Keratinocyte (primary cell): ENCODE measurements around the gene CLSTN2. TPM values are rescaled to one million over a fixed set of nuclear protein-coding genes. Genes with fewer than 3 reads are reported as not detected.

ENCODE experiments used
- DNase-seq: peaks from one replicate; pipeline ENCODE4 v3.0.0-alpha.2; 2011; ENCODE audit warnings: low read depth, missing footprints, low spot score
- FAIRE-seq: peaks from 2 replicates; lab custom pipeline; 2011; peaks lifted over from hg19 to GRCh38; lab: Jason Lieb, UNC
- H2AFZ ChIP-seq: 2 replicates; pipeline ENCODE4 v1.6.0; 2012; ENCODE audit warnings: low read length, control low read depth, inconsistent platforms; ENCODE audit not compliant: control insufficient read depth
- H3K27ac ChIP-seq: 2 replicates; pipeline ENCODE4 v1.5.1; 2011; ENCODE audit warnings: low read length; ENCODE audit not compliant: control insufficient read depth, insufficient read depth
- H3K27me3 ChIP-seq: 3 replicates; pipeline ENCODE4 v1.6.0; 2011; ENCODE audit warnings: low read length; ENCODE audit not compliant: control insufficient read depth, insufficient read depth; ENCODE audit errors: extremely low read depth
- H3K36me3 ChIP-seq, 2 experiments: 2 replicates in 1 of 2; 3 replicates in 1 of 2; pipeline ENCODE4 v1.5.1; 2011; ENCODE audit warnings: low read length in 2 of 2, mild to moderate bottlenecking in 1 of 2; ENCODE audit not compliant: control insufficient read depth in 2 of 2, insufficient read depth in 2 of 2; ENCODE audit errors: extremely low read depth in 1 of 2
- H3K4me1 ChIP-seq: 3 replicates; pipeline ENCODE4 v1.5.1; 2011; ENCODE audit warnings: low read length; ENCODE audit not compliant: control insufficient read depth, insufficient read depth; ENCODE audit errors: extremely low read depth
- H3K4me2 ChIP-seq: 3 replicates; pipeline ENCODE4 v1.6.0; 2011; ENCODE audit warnings: low read depth, low read length; ENCODE audit not compliant: control insufficient read depth, insufficient read depth; ENCODE audit errors: extremely low read depth
- H3K4me3 ChIP-seq, 3 experiments: fragments of 200-600 bp in 1 of 3; sonication (generic) in 1 of 3; 2 replicates in 2 of 3; 3 replicates in 1 of 3; pipeline ENCODE4 v1.5.1; 2011 to 2016; ENCODE audit warnings: low read length in 3 of 3, mild to moderate bottlenecking in 3 of 3, control low read depth in 2 of 3, inconsistent platforms in 1 of 3, low read depth in 1 of 3, mixed read lengths in 1 of 3, mixed run types in 1 of 3, moderate library complexity in 1 of 3; ENCODE audit not compliant: control insufficient read depth in 2 of 3, insufficient read depth in 2 of 3; ENCODE audit errors: extremely low read depth in 1 of 3
- H3K79me2 ChIP-seq: 2 replicates; pipeline ENCODE4 v1.6.0; 2012; ENCODE audit warnings: low read length; ENCODE audit not compliant: control insufficient read depth, insufficient read depth
- H3K9ac ChIP-seq: 3 replicates; pipeline ENCODE4 v1.6.0; 2011; ENCODE audit warnings: low read length; ENCODE audit not compliant: control insufficient read depth, insufficient read depth; ENCODE audit errors: extremely low read depth
- H3K9me1 ChIP-seq: 3 replicates; pipeline ENCODE4 v1.6.0; 2011; ENCODE audit warnings: low read length; ENCODE audit not compliant: control insufficient read depth, insufficient read depth; ENCODE audit errors: extremely low read depth
- H3K9me3 ChIP-seq: 2 replicates; pipeline ENCODE4 v1.5.1; 2012; ENCODE audit warnings: low read depth, low read length; ENCODE audit not compliant: control insufficient read depth
- H4K20me1 ChIP-seq: 3 replicates; pipeline ENCODE4 v1.6.0; 2011; ENCODE audit warnings: low read length; ENCODE audit not compliant: control insufficient read depth, insufficient read depth; ENCODE audit errors: extremely low read depth
- CTCF ChIP-seq, 3 experiments: IDR thresholded peaks in 1 of 3; conservative IDR thresholded peaks in 1 of 3; optimal IDR thresholded peaks in 1 of 3; 2 replicates in 2 of 3; 3 replicates in 1 of 3; pipeline versions ENCODE3 to v1.5.1; 2011; ENCODE audit warnings: low read length in 3 of 3, mild to moderate bottlenecking in 3 of 3, moderate library complexity in 2 of 3, control low read depth in 1 of 3, inconsistent platforms in 1 of 3; ENCODE audit not compliant: insufficient read depth in 2 of 3; ENCODE audit errors: extremely low read depth in 1 of 3
- EZH2 ChIP-seq: IDR thresholded peaks from one replicate; pipeline ENCODE4 v1.6.1; 2012; ENCODE audit warnings: inconsistent platforms, mild to moderate bottlenecking, low read length, moderate library complexity
- dilution Hi-C: fragments of 300-500 bp; cut with MboI; formaldehyde crosslinking; loops from one replicate; pipeline ENCODE4 v1.7.0; 2020; ENCODE audit warnings: low sequenced_read_pairs; ENCODE audit not compliant: extremely low pct_ligation_motif_present
- polyA plus RNA-seq, 5 experiments: library from polyadenylated mRNA; depleted of rRNA in 3 of 5; stranded (reverse) in 3 of 5; stranded (forward) in 1 of 5; unstranded in 1 of 5; fragments of >200 nt; gene quantifications; 1 replicate in 1 of 5; 2 replicates in 3 of 5; 3 replicates in 1 of 5; pipeline versions ENCODE4 v1.2.1 to v1.2.3, GENCODE V29; 2011 to 2012; ENCODE audit warnings: missing spikeins in 2 of 5, low read depth in 1 of 5, low replicate concordance in 1 of 5

The CLSTN2 gene
- polyA plus RNA-seq, 1 donor (not counting 4 experiments of a cell fraction or from before 2014, with no cell fraction given): 0.09 TPM

GRCh38 chr3:139953131-139953910 is 18.3 kb downstream of the CLSTN2 start:
- Histone ChIP-seq H3K27me3 (no peaks in the 10 kb centered on the region), H3K9ac (peak overlapping the region; percentile 2), H3K9me3 (no peaks in the 10 kb centered on the region), H3K9me1 (no peaks in the 10 kb centered on the region), H3K4me3 (no peak overlapping the region), H3K79me2 (no peaks in the 10 kb centered on the region), H2AFZ (no peak overlapping the region), H3K4me2 (peak overlapping the region; percentile 4), H4K20me1 (no peaks in the 10 kb centered on the region), H3K4me1 (peaks cover 19% of the 10 kb centered on the region), H3K27ac (peak overlapping the region; percentile 74), H3K36me3 (no peaks in the 10 kb centered on the region)
- peak; percentile 84 for FAIRE-seq
- dilution Hi-C loops: no loop called here
- peak; percentile 77 for DNase-seq
- TF ChIP-seq EZH2: no peak
- TF ChIP-seq CTCF (optimal IDR thresholded peaks at IDR 0.05 in 1 of 3, IDR thresholded peaks at IDR 0.05 in 1 of 3, conservative IDR thresholded peaks at IDR 0.05 in 1 of 3; ENCODE audit: extremely low read depth in 1 of 3, insufficient read depth in 2 of 3, low read length in 3 of 3): no peak

- TF ChIP-seq EZH2: no peak
- TF ChIP-seq CTCF (optimal IDR thresholded peaks at IDR 0.05 in 1 of 3, IDR thresholded peaks at IDR 0.05 in 1 of 3, conservative IDR thresholded peaks at IDR 0.05 in 1 of 3; ENCODE audit: extremely low read depth in 1 of 3, insufficient read depth in 2 of 3, low read length in 3 of 3): no peak
- dilution Hi-C loops: no loop called here
- Histone ChIP-seq H3K4me2 (no peak overlapping the region), H3K4me3 (no peak overlapping the region), H3K9me3 (no peaks in the 10 kb centered on the region), H3K27me3 (no peaks in the 10 kb centered on the region), H4K20me1 (no peaks in the 10 kb centered on the region), H3K27ac (no peak overlapping the region), H3K79me2 (no peaks in the 10 kb centered on the region), H3K36me3 (no peaks in the 10 kb centered on the region), H3K9me1 (no peaks in the 10 kb centered on the region), H2AFZ (no peak overlapping the region), H3K4me1 (peaks cover 19% of the 10 kb centered on the region), H3K9ac (no peak overlapping the region)
- no peak for DNase-seq
- no peak for FAIRE-seq
These were observed 19.3 kb downstream of the CLSTN2 start for GRCh38 chr3:139954146-139954860.
